COLO668 (cell line): Measurements from ENCODE around the gene ASPM.

Source experiments
- DNase-seq: peaks from one replicate; lab custom pipeline; 2025; ENCODE audit not compliant: unreplicated experiment; lab: John Stamatoyannopoulos, UW

The ASPM gene, protein sequence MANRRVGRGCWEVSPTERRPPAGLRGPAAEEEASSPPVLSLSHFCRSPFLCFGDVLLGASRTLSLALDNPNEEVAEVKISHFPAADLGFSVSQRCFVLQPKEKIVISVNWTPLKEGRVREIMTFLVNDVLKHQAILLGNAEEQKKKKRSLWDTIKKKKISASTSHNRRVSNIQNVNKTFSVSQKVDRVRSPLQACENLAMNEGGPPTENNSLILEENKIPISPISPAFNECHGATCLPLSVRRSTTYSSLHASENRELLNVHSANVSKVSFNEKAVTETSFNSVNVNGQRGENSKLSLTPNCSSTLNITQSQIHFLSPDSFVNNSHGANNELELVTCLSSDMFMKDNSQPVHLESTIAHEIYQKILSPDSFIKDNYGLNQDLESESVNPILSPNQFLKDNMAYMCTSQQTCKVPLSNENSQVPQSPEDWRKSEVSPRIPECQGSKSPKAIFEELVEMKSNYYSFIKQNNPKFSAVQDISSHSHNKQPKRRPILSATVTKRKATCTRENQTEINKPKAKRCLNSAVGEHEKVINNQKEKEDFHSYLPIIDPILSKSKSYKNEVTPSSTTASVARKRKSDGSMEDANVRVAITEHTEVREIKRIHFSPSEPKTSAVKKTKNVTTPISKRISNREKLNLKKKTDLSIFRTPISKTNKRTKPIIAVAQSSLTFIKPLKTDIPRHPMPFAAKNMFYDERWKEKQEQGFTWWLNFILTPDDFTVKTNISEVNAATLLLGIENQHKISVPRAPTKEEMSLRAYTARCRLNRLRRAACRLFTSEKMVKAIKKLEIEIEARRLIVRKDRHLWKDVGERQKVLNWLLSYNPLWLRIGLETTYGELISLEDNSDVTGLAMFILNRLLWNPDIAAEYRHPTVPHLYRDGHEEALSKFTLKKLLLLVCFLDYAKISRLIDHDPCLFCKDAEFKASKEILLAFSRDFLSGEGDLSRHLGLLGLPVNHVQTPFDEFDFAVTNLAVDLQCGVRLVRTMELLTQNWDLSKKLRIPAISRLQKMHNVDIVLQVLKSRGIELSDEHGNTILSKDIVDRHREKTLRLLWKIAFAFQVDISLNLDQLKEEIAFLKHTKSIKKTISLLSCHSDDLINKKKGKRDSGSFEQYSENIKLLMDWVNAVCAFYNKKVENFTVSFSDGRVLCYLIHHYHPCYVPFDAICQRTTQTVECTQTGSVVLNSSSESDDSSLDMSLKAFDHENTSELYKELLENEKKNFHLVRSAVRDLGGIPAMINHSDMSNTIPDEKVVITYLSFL (N-terminal part only)

DNA sequence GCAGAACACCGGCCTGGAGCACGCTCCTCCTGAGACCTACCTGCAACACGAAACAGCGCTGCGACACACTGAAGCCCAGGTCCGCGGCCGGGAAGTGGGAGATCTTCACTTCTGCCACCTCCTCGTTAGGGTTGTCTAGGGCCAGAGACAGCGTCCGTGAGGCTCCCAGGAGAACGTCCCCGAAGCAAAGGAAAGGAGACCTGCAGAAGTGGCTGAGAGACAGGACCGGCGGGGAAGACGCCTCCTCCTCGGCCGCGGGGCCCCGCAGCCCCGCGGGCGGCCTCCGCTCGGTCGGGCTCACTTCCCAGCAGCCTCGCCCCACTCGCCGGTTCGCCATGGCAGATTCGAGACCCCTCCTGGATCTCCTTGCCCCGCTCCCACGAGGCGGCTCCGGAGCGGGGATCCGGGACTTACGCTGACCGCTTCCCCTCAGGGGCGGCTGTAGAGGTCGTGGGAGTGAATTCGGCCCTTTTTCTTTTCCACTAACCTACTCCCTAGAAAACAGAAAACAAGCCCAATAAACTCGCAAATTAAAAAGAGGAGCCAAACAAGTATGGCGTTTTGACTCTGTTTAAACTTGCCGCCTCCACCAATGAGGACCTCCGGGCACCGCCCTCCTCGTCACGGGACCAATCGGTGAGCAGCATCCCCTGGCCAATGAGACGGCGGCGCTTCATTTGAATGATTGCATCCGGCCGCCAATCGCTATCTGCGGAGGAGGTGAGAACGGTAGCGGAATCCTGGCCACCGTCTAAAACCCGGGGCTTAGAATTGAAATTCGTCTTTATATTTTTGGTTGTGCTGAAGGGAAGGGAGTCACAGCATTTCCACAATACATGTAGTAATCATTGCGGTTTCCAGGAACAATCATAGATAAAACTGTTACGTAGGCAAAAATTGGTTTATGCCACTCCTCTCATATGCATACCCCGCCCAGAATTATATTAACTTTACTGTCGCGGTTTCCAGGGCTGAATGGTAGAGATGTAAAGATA lies at the start of gene ASPM:
TSS of gene ASPM (minus strand) at position 569 of the 995 bp plus-strand sequence. CDS start at position 337, 232 bp downstream.
- peak; percentile 96 for DNase-seq

GRCh38 chr1:197195100-197195499 lies 48.6 kb upstream of the ASPM start:
- DNase-seq = no peak

GRCh38 chr1:197184190-197184589 lies 37.7 kb upstream of the ASPM start:
- no peak for DNase-seq

- no peak for DNase-seq
Measured at GRCh38 chr1:197183195-197183748, 36.8 kb upstream of the ASPM start.

DNA sequence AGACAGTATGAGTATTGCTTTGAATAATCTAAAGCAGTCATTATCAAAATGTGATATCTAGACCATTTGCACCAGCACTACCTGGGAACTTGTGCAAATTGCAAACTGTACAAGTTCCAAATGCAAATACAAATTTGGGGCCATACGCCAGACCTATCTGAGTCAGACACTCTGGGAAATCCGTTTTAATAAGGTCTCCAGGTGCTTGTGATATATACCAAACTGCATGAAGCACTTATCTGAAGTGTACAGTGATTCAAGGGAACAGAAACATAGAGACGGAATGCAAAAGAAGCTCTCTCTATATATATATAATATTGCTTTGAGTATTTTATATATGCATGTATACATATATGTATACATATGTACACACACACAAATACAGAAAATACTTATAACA lies 36.2 kb upstream of the ASPM start:
- no peak for DNase-seq

GRCh38 chr1:197181982-197182381 lies 35.5 kb upstream of the ASPM start:
- DNase-seq = no peak

GRCh38 chr1:197180252-197180878 lies 33.9 kb upstream of the ASPM start:
- DNase-seq = peak; percentile 7

DNA sequence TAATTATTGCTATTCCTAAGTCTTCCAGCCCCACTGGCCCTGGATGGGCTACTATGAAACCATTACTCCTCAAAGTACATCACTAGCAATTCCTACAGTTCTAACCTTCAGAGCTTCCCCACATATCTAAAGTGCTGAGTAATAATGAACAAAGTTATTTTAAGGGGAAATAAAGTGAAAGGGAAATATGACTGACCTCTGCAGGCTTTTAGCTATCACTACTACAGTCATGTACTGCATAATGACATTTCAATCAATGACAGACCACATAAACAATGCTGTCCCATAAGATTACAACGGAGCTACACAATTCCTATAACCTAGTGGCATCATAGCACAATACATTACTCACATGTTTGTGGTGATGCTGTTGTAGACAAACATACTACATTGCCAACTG lies 32.5 kb upstream of the ASPM start:
- no peak for DNase-seq

DNA sequence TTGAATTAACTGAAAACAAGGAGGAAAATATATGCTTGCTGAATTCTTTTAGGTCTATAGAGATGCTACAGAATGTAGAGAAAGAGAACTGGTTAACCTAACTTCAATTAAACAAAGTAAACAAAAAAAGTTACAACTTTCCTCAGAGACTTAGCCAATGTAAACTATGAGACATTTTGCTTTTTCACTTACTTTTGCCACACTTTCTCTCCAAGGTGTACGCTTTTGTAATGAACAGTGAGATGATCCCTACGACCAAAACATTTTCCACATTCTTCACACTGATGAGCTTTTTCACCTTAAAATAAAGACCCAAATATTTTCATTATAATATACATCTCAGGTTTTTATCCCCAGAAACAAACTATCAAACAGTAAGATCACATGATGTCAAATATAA lies 28.3 kb upstream of the ASPM start:
- no peak for DNase-seq

GRCh38 chr1:197173571-197174507 lies 27.4 kb upstream of the ASPM start:
- DNase-seq = no peak

DNA sequence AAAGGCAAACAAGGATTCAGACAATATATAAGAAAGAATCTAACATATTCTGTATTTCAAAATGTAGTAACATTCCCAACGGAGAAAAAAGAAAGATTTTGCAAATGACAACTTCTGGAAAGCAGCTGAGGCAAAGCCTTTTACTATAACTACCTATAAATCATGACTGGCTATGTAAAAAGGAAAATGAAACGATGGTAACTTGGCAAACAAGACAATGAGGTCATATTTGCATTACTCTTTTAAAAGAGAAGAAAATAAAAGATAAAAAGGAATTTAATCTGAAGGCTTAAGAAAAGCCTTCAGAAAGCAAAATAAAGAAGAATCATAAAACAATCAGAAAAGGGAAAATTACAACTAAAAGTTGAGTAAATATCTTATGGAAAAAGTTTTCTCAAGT lies 25.1 kb upstream of the ASPM start:
- DNase-seq = no peak

GRCh38 chr1:197170538-197170937 lies 24.1 kb upstream of the ASPM start:
- no peak for DNase-seq

- no peak for DNase-seq
Measured at GRCh38 chr1:197159461-197159860, 13.0 kb upstream of the ASPM start.

- DNase-seq = no peak
Measured at GRCh38 chr1:197156692-197157091, 10.2 kb upstream of the ASPM start.

DNA sequence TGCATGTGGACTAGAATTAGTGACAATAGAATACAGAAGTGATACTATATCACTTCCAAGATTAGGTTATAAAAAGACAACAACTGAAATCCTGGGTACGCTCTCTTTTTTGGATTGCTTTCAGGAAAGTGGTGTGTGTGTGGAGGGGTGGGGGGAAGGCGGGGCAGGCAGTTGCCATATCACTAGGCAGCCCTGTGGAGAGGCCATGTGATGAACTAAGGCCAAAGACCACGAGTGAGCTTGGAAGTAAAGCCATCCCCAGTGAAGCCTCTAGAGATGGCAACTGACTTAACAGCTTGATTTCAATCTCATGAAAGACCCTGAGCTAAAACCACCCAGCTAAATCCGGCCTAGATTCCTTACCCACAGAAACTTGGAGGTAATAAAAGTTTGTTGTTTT lies 6.2 kb upstream of the ASPM start:
- DNase-seq = no peak

DNA sequence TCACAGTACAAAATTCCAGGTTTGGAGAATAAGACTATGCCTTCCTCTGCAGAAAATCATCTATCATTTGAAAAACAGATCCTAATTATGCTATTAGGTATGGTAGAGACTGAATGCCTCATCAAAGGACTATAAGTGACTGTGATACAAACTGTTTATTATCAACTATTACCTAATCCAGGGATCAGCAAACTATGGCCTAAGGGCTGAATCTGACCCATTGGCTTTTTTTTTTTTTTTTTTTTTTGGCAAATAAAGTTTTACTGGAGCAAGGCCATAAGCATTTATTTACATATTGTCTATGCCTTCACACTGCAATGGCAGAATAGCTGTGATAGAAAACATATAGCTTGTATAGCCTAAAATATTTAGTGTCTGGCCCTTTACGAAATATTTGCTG lies 4.7 kb upstream of the ASPM start:
- DNase-seq = no peak

- no peak for DNase-seq
Measured at GRCh38 chr1:197150336-197151005, 4.0 kb upstream of the ASPM start.

GRCh38 chr1:197149340-197149739 lies 2.9 kb upstream of the ASPM start:
- no peak for DNase-seq
